ENCODE data around the gene SIN3B. TPM values are rescaled to one million over a fixed set of nuclear protein-coding genes. Genes with fewer than 3 reads are reported as not detected.

The SIN3B gene
- total and polyA plus RNA-seq, 9 of the 15 experiments (the other 6 are each of a cell fraction or from before 2014, with no cell fraction given), result 0.51 to 34.2 (median 14.3) TPM

DNA sequence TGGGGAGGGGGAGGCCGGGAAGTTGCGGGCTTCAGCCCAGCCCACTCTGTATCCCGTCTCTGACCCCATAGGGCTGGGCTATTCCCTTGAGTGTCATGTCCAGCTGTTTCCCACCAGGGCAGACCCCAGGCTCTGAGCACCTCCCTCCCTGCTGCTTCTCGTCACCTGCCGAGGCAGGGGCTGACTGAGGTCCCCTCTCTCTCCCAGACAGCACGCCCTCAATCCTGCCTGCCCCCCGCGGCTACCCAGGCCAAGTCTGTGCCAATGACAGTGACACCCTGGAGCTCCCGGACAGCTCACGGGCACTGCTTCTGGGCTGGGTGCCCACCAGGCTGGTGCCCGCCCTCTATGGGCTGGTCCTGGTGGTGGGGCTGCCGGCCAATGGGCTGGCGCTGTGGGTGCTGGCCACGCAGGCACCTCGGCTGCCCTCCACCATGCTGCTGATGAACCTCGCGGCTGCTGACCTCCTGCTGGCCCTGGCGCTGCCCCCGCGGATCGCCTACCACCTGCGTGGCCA, 60.2 kb downstream of the SIN3B start (continued):
- TF ChIP-seq, protein P1, sequence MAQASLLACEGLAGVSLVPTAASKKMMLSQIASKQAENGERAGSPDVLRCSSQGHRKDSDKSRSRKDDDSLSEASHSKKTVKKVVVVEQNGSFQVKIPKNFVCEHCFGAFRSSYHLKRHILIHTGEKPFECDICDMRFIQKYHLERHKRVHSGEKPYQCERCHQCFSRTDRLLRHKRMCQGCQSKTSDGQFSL (CRISPR knock-in tag; IDR thresholded peaks at IDR 0.05), result no peak
- TF ChIP-seq, protein P1 (tag; IDR thresholded peaks at IDR 0.05), result no peak
- TF ChIP-seq ILK (tag; IDR thresholded peaks at IDR 0.05; ENCODE audit: borderline replicate concordance, low read depth) (no peak), PRPF4 (IDR thresholded peaks at IDR 0.05; ENCODE audit: insufficient read depth, low read depth, low read length, poor library complexity, severe bottlenecking) (no peak), SMAD3 (CRISPR knock-in tag; conservative IDR thresholded peaks at IDR 0.05) (no peak), FOXK1 (CRISPR knock-in tag; IDR thresholded peaks at IDR 0.05; ENCODE audit: borderline replicate concordance) (no peak), ZNF57 (CRISPR knock-in tag; IDR thresholded peaks at IDR 0.05) (no peak), TRIM28 (IDR thresholded peaks at IDR 0.05) (no peak), DIDO1 (tag; IDR thresholded peaks at IDR 0.05; ENCODE audit: low read depth) (no peak), SREBF1 (IDR thresholded peaks at IDR 0.05; ENCODE audit: borderline replicate concordance, low read depth, low read length) (no peak)
- TF ChIP-seq, protein P2, sequence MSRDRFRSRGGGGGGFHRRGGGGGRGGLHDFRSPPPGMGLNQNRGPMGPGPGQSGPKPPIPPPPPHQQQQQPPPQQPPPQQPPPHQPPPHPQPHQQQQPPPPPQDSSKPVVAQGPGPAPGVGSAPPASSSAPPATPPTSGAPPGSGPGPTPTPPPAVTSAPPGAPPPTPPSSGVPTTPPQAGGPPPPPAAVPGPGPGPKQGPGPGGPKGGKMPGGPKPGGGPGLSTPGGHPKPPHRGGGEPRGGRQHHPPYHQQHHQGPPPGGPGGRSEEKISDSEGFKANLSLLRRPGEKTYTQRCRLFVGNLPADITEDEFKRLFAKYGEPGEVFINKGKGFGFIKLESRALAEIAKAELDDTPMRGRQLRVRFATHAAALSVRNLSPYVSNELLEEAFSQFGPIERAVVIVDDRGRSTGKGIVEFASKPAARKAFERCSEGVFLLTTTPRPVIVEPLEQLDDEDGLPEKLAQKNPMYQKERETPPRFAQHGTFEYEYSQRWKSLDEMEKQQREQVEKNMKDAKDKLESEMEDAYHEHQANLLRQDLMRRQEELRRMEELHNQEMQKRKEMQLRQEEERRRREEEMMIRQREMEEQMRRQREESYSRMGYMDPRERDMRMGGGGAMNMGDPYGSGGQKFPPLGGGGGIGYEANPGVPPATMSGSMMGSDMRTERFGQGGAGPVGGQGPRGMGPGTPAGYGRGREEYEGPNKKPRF (IDR thresholded peaks at IDR 0.05; ENCODE audit: low read depth, low read length), result no peak
- TF ChIP-seq, protein P3, sequence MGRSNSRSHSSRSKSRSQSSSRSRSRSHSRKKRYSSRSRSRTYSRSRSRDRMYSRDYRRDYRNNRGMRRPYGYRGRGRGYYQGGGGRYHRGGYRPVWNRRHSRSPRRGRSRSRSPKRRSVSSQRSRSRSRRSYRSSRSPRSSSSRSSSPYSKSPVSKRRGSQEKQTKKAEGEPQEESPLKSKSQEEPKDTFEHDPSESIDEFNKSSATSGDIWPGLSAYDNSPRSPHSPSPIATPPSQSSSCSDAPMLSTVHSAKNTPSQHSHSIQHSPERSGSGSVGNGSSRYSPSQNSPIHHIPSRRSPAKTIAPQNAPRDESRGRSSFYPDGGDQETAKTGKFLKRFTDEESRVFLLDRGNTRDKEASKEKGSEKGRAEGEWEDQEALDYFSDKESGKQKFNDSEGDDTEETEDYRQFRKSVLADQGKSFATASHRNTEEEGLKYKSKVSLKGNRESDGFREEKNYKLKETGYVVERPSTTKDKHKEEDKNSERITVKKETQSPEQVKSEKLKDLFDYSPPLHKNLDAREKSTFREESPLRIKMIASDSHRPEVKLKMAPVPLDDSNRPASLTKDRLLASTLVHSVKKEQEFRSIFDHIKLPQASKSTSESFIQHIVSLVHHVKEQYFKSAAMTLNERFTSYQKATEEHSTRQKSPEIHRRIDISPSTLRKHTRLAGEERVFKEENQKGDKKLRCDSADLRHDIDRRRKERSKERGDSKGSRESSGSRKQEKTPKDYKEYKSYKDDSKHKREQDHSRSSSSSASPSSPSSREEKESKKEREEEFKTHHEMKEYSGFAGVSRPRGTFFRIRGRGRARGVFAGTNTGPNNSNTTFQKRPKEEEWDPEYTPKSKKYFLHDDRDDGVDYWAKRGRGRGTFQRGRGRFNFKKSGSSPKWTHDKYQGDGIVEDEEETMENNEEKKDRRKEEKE (IDR thresholded peaks at IDR 0.05; ENCODE audit: borderline replicate concordance in 1 of 2, control insufficient read depth in 1 of 2, low read depth in 2 of 2, low read length in 1 of 2), result no peak
- TF ChIP-seq, protein P4, sequence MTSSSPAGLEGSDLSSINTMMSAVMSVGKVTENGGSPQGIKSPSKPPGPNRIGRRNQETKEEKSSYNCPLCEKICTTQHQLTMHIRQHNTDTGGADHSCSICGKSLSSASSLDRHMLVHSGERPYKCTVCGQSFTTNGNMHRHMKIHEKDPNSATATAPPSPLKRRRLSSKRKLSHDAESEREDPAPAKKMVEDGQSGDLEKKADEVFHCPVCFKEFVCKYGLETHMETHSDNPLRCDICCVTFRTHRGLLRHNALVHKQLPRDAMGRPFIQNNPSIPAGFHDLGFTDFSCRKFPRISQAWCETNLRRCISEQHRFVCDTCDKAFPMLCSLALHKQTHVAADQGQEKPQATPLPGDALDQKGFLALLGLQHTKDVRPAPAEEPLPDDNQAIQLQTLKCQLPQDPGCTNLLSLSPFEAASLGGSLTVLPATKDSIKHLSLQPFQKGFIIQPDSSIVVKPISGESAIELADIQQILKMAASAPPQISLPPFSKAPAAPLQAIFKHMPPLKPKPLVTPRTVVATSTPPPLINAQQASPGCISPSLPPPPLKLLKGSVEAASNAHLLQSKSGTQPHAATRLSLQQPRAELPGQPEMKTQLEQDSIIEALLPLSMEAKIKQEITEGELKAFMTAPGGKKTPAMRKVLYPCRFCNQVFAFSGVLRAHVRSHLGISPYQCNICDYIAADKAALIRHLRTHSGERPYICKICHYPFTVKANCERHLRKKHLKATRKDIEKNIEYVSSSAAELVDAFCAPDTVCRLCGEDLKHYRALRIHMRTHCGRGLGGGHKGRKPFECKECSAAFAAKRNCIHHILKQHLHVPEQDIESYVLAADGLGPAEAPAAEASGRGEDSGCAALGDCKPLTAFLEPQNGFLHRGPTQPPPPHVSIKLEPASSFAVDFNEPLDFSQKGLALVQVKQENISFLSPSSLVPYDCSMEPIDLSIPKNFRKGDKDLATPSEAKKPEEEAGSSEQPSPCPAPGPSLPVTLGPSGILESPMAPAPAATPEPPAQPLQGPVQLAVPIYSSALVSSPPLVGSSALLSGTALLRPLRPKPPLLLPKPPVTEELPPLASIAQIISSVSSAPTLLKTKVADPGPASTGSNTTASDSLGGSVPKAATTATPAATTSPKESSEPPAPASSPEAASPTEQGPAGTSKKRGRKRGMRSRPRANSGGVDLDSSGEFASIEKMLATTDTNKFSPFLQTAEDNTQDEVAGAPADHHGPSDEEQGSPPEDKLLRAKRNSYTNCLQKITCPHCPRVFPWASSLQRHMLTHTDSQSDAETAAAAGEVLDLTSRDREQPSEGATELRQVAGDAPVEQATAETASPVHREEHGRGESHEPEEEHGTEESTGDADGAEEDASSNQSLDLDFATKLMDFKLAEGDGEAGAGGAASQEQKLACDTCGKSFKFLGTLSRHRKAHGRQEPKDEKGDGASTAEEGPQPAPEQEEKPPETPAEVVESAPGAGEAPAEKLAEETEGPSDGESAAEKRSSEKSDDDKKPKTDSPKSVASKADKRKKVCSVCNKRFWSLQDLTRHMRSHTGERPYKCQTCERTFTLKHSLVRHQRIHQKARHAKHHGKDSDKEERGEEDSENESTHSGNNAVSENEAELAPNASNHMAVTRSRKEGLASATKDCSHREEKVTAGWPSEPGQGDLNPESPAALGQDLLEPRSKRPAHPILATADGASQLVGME (CRISPR knock-in tag; IDR thresholded peaks at IDR 0.05), result no peak
- TF ChIP-seq, protein P5, sequence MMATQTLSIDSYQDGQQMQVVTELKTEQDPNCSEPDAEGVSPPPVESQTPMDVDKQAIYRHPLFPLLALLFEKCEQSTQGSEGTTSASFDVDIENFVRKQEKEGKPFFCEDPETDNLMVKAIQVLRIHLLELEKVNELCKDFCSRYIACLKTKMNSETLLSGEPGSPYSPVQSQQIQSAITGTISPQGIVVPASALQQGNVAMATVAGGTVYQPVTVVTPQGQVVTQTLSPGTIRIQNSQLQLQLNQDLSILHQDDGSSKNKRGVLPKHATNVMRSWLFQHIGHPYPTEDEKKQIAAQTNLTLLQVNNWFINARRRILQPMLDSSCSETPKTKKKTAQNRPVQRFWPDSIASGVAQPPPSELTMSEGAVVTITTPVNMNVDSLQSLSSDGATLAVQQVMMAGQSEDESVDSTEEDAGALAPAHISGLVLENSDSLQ (IDR thresholded peaks at IDR 0.05), result no peak
